ENCODE results near the gene SUMF1.
A peak's percentile ranks its signal among the peaks of the same experiment; 100 is the strongest.

The SUMF1 gene

GRCh38 chr3:4385201-4385600 lies 81.9 kb downstream of the SUMF1 start:
- no peak for DNase-seq (ENCODE audit: low read depth)

DNA sequence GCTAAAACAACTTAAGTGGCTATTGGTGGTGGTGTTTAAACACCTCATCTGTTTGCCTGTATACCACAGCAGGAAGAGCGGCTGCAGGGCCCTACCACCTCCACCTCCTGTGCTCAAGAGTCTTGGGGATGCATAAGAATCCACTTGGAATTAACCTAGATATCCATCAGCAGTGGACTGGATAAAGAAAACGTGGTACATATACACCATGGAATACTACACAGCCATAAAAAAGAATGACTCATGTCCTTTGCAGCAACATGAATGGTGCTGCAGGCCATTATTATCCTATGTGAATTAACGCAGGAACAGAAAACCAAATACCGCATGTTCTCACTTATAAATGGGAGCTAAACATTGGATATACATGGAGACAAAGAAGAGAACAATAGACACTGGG lies 87.1 kb downstream of the SUMF1 start:
- no peak for DNase-seq (ENCODE audit: low read depth)

DNA sequence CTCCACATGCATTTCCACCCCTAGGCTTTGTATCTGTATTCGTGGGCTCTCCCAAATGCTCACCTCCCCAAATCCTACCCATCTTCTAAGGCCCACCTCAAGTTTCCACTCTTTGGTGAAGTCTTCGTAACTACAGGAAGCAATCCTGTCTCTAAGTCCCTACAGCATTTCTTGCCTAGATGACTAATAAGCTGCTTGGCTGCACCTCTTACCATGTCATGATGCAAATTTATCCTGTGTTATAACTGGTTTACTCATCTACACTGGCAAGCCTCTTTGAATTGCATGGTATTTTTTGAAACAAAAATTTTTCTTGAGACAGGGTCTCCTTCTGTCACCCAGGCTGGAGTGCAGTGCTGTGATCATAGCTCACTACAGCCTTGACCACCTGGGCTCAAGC lies 90.6 kb downstream of the SUMF1 start:
- DNase-seq (ENCODE audit: low read depth) = no peak

GRCh38 chr3:4375911-4376310 lies 91.2 kb downstream of the SUMF1 start:
- DNase-seq (ENCODE audit: low read depth) = no peak

- DNase-seq (ENCODE audit: low read depth) = no peak
These were observed 93.4 kb downstream of the SUMF1 start for GRCh38 chr3:4373669-4374068.

GRCh38 chr3:4362523-4362922 lies 104.5 kb downstream of the SUMF1 start:
- no peak for DNase-seq (ENCODE audit: low read depth)

DNA sequence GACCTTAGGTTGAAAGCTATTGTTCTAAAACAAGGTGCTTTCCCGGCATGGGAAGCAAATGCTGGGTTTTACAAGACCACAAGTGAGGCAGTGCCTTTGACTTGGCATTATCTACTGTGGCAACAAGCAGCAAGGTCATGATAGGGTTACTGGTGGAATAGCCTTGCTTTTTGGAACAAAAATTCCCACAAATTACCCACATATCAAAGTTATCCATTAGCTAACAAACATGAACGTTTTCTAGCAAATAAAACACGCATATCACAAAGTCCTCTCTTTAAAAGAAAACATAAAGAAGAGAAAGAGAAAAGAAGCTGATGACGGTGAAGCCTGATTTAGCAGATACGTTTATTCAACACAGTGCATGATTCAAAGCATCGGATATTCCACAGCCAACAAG lies 106.3 kb downstream of the SUMF1 start:
- DNase-seq (ENCODE audit: low read depth) = no peak

GRCh38 chr3:4359805-4360502 lies 107.1 kb downstream of the SUMF1 start:
- DNase-seq (ENCODE audit: low read depth) = no peak

GRCh38 chr3:4358273-4358672 lies 108.8 kb downstream of the SUMF1 start:
- DNase-seq (ENCODE audit: low read depth) = no peak

- DNase-seq (ENCODE audit: low read depth) = no peak
These were observed 110.3 kb downstream of the SUMF1 start for GRCh38 chr3:4356546-4357410.

DNA sequence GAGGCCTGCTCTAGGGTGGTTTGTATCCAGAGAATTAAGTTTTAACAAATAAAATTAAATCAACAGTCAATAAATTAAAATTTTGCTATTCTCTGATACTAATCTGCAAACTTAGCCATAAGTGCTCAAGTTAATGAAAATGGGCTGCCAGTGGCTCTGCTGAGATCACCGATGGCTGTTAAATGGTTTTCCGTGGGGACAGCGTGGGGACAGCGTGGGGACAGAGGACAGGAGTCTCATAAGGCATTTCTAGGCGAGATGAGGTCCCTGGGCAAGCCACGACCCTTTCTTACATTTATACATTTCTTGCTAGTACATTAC lies 110.9 kb downstream of the SUMF1 start:
- DNase-seq (ENCODE audit: low read depth) = no peak

DNA sequence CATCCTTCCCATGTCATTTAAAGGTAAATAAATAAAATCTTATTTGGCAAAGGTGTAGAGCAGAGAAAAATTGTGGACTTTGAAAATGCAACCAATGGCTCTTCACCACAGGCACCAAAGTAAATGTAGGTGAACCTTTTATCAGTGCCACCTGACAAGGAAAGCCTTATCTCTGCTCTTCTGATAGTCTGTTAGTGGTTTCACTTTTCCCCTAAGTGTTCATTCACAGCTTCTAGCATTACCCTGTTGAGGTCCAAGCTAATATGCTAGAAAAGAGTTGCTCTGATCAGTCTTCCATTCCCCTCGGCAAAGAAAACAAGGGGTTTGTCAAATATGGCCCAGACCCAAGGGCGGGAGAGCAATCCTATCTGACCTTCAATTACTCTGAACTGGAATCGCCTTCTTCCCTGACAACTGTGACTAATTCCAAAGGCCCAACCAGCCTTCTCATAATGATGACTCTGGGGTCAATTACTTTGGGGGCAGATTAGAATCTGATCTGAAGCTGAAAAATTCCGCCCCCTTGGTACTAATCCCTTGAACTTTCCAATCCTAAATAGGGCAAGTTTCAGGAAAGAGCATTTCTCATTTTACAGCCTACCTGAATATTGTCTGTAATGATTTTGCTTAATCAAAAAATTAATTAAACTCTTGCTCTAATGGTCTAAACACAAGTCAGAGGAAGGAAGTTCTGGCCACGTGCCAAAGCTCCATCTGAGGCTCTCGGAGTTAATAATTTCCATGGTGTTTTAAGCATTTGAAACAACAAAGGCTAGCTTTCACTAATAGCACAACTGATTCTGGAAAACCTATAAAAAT lies 111.5 kb downstream of the SUMF1 start:
- DNase-seq (ENCODE audit: low read depth) = no peak

- DNase-seq (ENCODE audit: low read depth) = no peak
These were observed 115.2 kb downstream of the SUMF1 start for GRCh38 chr3:4351872-4352271.

GRCh38 chr3:4351164-4351855 lies 115.8 kb downstream of the SUMF1 start:
- no peak for DNase-seq (ENCODE audit: low read depth)

- peak; percentile 31 for DNase-seq (ENCODE audit: low read depth)
These were observed 116.3 kb downstream of the SUMF1 start for GRCh38 chr3:4350789-4351163.

GRCh38 chr3:4343258-4343657 lies 123.8 kb downstream of the SUMF1 start:
- peak; percentile 10 for DNase-seq (ENCODE audit: low read depth)

DNA sequence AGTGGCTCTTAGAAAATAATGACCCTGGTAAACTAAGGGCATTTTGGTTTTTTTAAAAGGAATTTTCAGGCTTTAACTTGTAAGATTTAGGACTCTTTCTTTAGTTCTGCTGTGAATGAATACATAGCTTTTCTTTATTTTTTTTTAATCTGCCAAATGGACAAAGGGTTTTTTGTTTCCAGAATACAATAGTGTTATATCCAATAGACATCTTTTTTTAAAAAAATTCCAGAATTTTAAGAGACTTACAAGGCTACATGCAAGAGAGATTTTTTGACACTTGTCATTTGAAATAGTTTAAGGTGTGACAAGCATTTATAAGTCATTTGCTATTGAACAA lies 125.8 kb downstream of the SUMF1 start:
- DNase-seq (ENCODE audit: low read depth) = no peak

GRCh38 chr3:4340411-4341335 lies 126.4 kb downstream of the SUMF1 start:
- no peak for DNase-seq (ENCODE audit: low read depth)

DNA sequence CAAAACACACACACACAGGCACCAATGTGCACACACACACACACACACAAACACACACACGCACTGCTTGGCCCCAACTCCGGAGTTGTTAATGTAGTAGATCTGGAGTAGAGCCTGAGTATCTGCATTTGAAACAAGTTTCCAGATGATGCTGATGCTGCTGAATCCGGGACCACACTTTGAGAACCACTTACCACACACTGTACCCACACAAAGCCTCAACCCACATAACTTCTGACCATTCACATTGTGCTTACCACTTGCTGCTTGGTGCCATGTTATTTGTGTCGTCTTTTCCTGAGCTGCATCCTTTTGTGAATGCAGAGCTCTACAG lies 127.0 kb downstream of the SUMF1 start:
- no peak for DNase-seq (ENCODE audit: low read depth)

- no peak for DNase-seq (ENCODE audit: low read depth)
These were observed 128.3 kb downstream of the SUMF1 start for GRCh38 chr3:4338751-4339150.

DNA sequence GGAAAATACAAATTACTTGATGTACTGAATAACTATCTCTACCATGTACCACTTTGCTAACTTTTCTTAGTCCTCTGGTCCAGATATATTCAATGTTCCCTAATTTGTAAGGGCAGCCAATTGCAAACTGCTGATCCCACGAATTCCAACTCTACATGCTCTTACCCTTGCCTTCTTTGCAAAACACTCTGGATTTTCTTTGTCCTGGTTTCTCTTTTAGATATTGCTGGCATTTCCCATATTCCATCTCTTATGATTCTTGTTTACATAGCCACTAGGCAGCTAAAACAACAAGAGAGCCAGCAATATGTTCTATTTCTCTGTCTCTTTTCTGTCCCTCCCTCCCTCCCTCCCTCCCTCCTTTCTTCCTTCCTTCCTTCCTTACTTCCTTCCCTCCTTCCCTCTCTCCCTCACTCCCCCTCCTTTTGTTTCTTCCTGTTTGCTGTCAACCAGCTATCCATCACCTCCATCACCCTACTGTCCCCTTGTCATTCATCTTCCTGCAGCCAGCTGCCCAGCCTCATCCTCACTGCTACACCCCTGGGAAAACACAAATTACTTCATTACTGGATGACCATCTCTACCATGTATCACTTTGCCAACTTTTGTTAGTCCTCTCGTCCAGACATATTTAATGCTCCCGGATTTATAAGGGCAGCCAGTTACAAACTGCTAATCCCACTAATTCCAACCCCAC lies 130.1 kb downstream of the SUMF1 start:
- DNase-seq (ENCODE audit: low read depth) = no peak

Measured in HS-5 (cell line).